SK-N-SH treated with all-trans-retinoic acid at 6 μM for 48 hours (cell line): Measurements from ENCODE around the gene SORCS2.

ENCODE experiments used
- ATAC-seq: fragments of 200-7000 bp; cut with Tn5 transposase; 3 replicates; pipeline ENCODE4 v1.9.1; 2020; ENCODE audit warnings: mild to moderate bottlenecking, moderate library complexity
- ARNTL ChIP-seq: fragments of 450-650 bp; formaldehyde crosslinking; IDR thresholded peaks from 2 replicates; pipeline ENCODE4 v1.5.0; 2020; ENCODE audit warnings: low read depth, mild to moderate bottlenecking, moderate library complexity, borderline replicate concordance
- BACH2 ChIP-seq: fragments of 250-450 bp; sonication (Bioruptor Pico); IDR thresholded peaks from 2 replicates; pipeline ENCODE4 v1.9.0; 2021; ENCODE audit warnings: mild to moderate bottlenecking, borderline replicate concordance
- CSDC2 ChIP-seq: fragments of 250-450 bp; sonication (Bioruptor Pico); IDR thresholded peaks from 2 replicates; pipeline ENCODE4 v1.5.0; 2020; ENCODE audit warnings: mild to moderate bottlenecking, moderate library complexity
- CSRNP3 ChIP-seq: fragments of 250-450 bp; sonication (Bioruptor Pico); IDR thresholded peaks from 2 replicates; pipeline ENCODE4 v1.5.1; 2021; ENCODE audit warnings: mild to moderate bottlenecking, moderate library complexity
- ESRRG ChIP-seq: fragments of 250-450 bp; sonication (Bioruptor Pico); IDR thresholded peaks from 2 replicates; pipeline ENCODE4 v1.6.1; 2021; ENCODE audit warnings: mild to moderate bottlenecking
- GLIS3 ChIP-seq: fragments of 250-450 bp; sonication (Bioruptor Pico); IDR thresholded peaks from 2 replicates; pipeline ENCODE4 v1.5.0; 2020; ENCODE audit warnings: mild to moderate bottlenecking, moderate library complexity
- ISL1 ChIP-seq: fragments of 250-450 bp; sonication (Bioruptor Pico); IDR thresholded peaks from 2 replicates; pipeline ENCODE4 v2.1.2; 2022; ENCODE audit warnings: mild to moderate bottlenecking, moderate library complexity
- OSR1 ChIP-seq: fragments of 250-450 bp; sonication (Bioruptor Pico); IDR thresholded peaks from 2 replicates; pipeline ENCODE4 v1.8.0; 2022; ENCODE audit warnings: moderate library complexity, mild to moderate bottlenecking, inconsistent platforms
- PPARA ChIP-seq: fragments of 250-450 bp; sonication (Bioruptor Pico); IDR thresholded peaks from 2 replicates; pipeline ENCODE4 v1.5.0; 2020; ENCODE audit warnings: mild to moderate bottlenecking, borderline replicate concordance
- RARB ChIP-seq: fragments of 250-450 bp; sonication (Bioruptor Pico); IDR thresholded peaks from 2 replicates; pipeline ENCODE4 v1.8.0; 2021; ENCODE audit warnings: mild to moderate bottlenecking, moderate library complexity
- SNAI2 ChIP-seq: fragments of 250-450 bp; sonication (Bioruptor Pico); IDR thresholded peaks from 2 replicates; pipeline ENCODE4 v1.5.0; 2020; ENCODE audit warnings: mild to moderate bottlenecking, moderate library complexity
- TCF4 ChIP-seq: fragments of 250-450 bp; sonication (Bioruptor Pico); IDR thresholded peaks from 2 replicates; pipeline ENCODE4 v1.8.0; 2021; ENCODE audit warnings: mild to moderate bottlenecking, moderate library complexity, borderline replicate concordance
- TOX ChIP-seq: fragments of 250-450 bp; sonication (Bioruptor Pico); IDR thresholded peaks from 2 replicates; pipeline ENCODE4 v1.8.0; 2021; ENCODE audit warnings: mild to moderate bottlenecking, moderate library complexity, borderline replicate concordance
- ZC3H10 ChIP-seq: fragments of 250-450 bp; sonication (Bioruptor Pico); IDR thresholded peaks from 2 replicates; pipeline ENCODE4 v1.5.1; 2021; ENCODE audit warnings: mild to moderate bottlenecking, moderate library complexity
- ZFP3 ChIP-seq: fragments of 250-450 bp; sonication (Bioruptor Pico); IDR thresholded peaks from 2 replicates; pipeline ENCODE4 v1.5.0; 2020; ENCODE audit warnings: mild to moderate bottlenecking, moderate library complexity
- ZFP30 ChIP-seq: fragments of 450-650 bp; formaldehyde crosslinking; IDR thresholded peaks from 2 replicates; pipeline ENCODE4 v1.5.0; 2022; ENCODE audit warnings: mild to moderate bottlenecking, moderate library complexity
- ZNF565 ChIP-seq: fragments of 450-650 bp; formaldehyde crosslinking; conservative IDR thresholded peaks from 2 replicates; pipeline ENCODE4 v1.5.0; 2020; ENCODE audit warnings: low read depth, mild to moderate bottlenecking, moderate library complexity
- ZNF70 ChIP-seq: fragments of 450-650 bp; formaldehyde crosslinking; IDR thresholded peaks from 2 replicates; pipeline ENCODE4 v1.5.0; 2020; ENCODE audit warnings: mild to moderate bottlenecking, moderate library complexity
- ZNF8 ChIP-seq: fragments of 450-650 bp; formaldehyde crosslinking; IDR thresholded peaks from 2 replicates; pipeline ENCODE4 v1.5.0; 2020; ENCODE audit warnings: mild to moderate bottlenecking, moderate library complexity
- TF ChIP-seq, protein P1 (sequence below): fragments of 250-450 bp; sonication (Bioruptor Pico); IDR thresholded peaks from 2 replicates; pipeline ENCODE4 v1.8.0; 2020; ENCODE audit warnings: mild to moderate bottlenecking, moderate library complexity, borderline replicate concordance
- TF ChIP-seq, protein P2 (sequence below): fragments of 250-450 bp; sonication (Bioruptor Pico); IDR thresholded peaks from 2 replicates; pipeline ENCODE4 v1.8.0; 2021; ENCODE audit warnings: low read depth, mild to moderate bottlenecking, moderate library complexity, borderline replicate concordance
- TF ChIP-seq, protein P3 (sequence below): fragments of 250-450 bp; sonication (Bioruptor Pico); IDR thresholded peaks from 2 replicates; pipeline ENCODE4 v1.5.1; 2020; ENCODE audit warnings: low read depth, mild to moderate bottlenecking, moderate library complexity

The SORCS2 gene

DNA sequence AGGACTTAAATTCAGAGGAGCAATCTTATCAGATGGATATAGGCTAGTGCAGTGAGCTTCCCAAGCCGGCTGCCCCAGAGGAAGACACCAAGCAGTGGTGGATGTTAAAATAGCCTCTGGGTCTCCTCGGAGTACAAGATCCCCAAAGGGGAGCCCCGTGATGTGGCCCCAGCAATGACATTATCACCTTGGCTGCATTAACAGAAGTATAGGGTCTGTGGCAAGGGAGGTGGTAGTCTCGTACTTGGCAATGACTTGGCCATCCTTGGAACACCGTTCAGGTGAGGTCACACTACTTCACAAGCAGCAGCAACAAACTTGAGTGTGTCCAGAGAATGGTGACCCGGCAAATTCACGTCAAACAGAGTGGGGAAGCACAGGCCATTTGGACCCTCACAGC lies 174.6 kb downstream of the SORCS2 start:
- TF ChIP-seq SNAI2 (CRISPR knock-in tag) (no peak), ZNF70 (peak; percentile 91)
- TF ChIP-seq, all 23 proteins: peak for 1
- ATAC-seq: no peak

DNA sequence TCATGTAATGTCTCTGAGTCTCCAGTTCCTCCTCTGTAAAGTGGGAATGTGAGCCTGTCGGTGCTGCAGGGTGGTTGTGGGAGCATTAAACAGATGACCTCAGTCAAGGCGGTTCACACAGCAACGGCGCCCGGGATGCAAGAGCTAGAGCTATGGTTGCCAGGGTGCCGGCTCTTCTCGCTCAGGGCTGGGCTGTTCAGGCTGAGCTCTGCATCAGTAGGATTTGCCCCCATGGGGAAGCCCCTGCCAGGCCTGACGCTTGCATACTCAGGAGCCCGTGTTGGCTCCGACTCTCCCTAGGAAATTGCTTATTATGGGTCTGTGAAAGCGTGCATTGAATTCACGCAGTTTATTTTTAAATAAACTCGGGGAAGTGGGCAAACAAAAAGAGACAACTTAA lies 175.1 kb downstream of the SORCS2 start:
- TF ChIP-seq ESRRG (CRISPR knock-in tag) (no peak), OSR1 (no peak), ARNTL (CRISPR knock-in tag) (no peak), TOX (CRISPR knock-in tag) (no peak), ZC3H10 (CRISPR knock-in tag) (no peak), TCF4 (CRISPR knock-in tag) (no peak), PPARA (CRISPR knock-in tag) (no peak), SNAI2 (CRISPR knock-in tag) (no peak), CSRNP3 (no peak), BACH2 (CRISPR knock-in tag) (no peak), ZFP3 (CRISPR knock-in tag) (no peak), RARB (CRISPR knock-in tag) (no peak), ZFP30 (CRISPR knock-in tag) (no peak), ZNF565 (no peak), GLIS3 (CRISPR knock-in tag) (no peak), ZNF8 (CRISPR knock-in tag) (no peak), ISL1 (CRISPR knock-in tag) (no peak), ZNF70 (no peak)
- TF ChIP-seq, protein P1, sequence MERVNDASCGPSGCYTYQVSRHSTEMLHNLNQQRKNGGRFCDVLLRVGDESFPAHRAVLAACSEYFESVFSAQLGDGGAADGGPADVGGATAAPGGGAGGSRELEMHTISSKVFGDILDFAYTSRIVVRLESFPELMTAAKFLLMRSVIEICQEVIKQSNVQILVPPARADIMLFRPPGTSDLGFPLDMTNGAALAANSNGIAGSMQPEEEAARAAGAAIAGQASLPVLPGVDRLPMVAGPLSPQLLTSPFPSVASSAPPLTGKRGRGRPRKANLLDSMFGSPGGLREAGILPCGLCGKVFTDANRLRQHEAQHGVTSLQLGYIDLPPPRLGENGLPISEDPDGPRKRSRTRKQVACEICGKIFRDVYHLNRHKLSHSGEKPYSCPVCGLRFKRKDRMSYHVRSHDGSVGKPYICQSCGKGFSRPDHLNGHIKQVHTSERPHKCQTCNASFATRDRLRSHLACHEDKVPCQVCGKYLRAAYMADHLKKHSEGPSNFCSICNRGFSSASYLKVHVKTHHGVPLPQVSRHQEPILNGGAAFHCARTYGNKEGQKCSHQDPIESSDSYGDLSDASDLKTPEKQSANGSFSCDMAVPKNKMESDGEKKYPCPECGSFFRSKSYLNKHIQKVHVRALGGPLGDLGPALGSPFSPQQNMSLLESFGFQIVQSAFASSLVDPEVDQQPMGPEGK (CRISPR knock-in tag): no peak
- TF ChIP-seq, protein P2, sequence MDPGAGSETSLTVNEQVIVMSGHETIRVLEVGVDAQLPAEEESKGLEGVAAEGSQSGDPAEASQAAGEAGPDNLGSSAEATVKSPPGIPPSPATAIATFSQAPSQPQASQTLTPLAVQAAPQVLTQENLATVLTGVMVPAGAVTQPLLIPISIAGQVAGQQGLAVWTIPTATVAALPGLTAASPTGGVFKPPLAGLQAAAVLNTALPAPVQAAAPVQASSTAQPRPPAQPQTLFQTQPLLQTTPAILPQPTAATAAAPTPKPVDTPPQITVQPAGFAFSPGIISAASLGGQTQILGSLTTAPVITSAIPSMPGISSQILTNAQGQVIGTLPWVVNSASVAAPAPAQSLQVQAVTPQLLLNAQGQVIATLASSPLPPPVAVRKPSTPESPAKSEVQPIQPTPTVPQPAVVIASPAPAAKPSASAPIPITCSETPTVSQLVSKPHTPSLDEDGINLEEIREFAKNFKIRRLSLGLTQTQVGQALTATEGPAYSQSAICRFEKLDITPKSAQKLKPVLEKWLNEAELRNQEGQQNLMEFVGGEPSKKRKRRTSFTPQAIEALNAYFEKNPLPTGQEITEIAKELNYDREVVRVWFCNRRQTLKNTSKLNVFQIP (CRISPR knock-in tag): no peak
- no peak for ATAC-seq

- ATAC-seq: no peak
- TF ChIP-seq OSR1 (no peak), PPARA (CRISPR knock-in tag) (no peak), ZNF70 (no peak), ISL1 (CRISPR knock-in tag) (no peak), ZNF565 (no peak), CSDC2 (CRISPR knock-in tag) (no peak), ZNF8 (CRISPR knock-in tag) (no peak)
- TF ChIP-seq, protein P2 (CRISPR knock-in tag): no peak
- TF ChIP-seq, protein P1 (CRISPR knock-in tag): no peak
- TF ChIP-seq, protein P3, sequence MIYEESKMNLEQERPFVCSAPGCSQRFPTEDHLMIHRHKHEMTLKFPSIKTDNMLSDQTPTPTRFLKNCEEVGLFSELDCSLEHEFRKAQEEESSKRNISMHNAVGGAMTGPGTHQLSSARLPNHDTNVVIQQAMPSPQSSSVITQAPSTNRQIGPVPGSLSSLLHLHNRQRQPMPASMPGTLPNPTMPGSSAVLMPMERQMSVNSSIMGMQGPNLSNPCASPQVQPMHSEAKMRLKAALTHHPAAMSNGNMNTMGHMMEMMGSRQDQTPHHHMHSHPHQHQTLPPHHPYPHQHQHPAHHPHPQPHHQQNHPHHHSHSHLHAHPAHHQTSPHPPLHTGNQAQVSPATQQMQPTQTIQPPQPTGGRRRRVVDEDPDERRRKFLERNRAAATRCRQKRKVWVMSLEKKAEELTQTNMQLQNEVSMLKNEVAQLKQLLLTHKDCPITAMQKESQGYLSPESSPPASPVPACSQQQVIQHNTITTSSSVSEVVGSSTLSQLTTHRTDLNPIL (CRISPR knock-in tag): no peak
- TF ChIP-seq, all 23 proteins: peak for 0
Observed at GRCh38 chr4:7367864-7368277, 175.5 kb downstream of the SORCS2 start.
